NCI-H345 (cell line): ENCODE results near the gene FGF12.

Source experiments
- DNase-seq: peaks from one replicate; lab custom pipeline; 2025; lab: John Stamatoyannopoulos, UW

FGF12 gene

DNA sequence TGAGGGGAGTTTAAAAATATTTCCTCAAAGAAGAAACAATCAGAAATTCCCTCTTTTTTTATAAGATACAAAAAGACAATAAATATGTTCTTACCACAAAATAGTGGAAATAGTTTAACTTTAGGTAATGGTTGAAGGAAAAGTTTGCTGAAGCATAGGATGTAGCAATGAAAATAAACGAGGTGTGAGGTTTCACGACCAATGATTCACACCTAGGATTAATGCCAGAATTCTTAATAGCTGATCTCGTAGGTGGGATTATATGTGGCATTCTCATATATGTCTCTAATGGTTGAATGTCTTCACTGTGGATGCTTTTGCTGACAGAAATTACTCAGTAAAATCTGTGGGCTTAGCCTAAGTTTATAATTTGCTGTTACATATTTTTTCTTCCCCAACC lies 467.7 kb downstream of the FGF12 start:
- no peak for DNase-seq

DNA sequence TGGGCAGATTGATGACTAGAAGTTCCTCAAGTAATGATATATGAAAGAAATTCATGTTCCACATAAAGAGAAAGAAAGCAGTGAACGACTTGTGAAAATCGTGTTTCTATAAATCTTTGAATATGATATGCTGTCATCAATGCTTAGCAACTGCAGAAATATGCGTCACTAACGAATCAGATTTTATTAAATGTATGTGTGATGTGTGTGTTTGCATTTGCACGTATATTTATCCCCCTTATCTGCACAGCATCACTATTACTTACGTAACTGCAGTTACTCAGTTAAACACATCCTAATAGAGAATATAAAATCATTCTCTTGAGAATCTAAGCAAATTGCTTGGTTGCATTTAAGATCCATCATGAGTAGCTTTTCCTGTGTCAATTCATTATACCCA lies 468.6 kb downstream of the FGF12 start:
- DNase-seq: no peak

DNA sequence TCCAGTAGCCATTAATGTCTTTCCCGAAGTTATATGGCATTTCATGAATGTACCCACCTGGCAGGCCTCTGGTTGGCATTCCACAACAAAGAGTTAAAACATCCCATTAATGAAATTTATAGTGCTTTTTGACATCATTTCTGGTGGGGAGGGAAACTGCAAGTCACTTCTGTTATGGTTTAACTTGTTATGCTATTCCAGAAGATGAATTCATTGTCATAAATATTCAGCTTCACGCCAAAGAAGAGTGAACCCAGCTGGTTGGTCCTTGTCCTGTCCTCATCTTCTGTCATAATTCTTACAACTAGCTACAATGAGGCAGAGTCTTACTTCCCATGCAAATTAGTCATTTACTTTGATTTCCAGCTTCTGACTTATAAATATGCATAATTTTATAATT lies 471.5 kb downstream of the FGF12 start:
- DNase-seq: no peak

DNA sequence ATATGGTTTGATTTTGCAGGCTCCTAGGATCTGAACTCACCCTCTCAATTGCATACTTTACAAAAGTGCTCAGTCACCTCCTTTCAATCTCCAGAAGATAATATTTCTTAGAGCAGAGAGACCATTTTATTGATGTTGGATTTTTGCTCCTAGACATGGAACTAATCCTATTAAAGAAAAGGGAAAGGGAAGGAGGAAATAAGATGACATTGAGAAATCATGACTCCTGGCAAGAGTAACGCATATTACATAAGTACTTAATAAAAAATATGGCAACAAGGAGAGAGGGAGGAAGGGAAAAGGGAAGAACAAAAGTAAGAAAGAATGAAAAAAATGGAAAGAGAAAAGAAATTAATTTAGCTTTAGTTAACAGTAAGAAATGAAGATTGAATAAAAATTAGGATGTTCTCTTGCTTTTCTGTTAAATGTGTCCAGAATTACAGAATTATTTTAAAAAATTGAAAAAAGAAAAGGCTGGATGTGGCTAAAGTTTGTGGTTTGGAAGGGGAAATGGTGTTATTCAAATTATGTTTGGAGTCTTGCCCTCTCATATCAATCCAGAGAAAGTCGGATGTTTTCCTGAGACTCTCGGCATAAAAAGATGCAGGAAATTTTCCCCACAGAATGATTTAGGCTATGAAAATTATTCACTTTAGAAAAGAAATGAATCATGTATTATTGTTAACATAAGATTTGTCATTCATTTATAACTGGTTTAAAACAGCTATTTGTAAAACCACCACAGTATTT lies 474.0 kb downstream of the FGF12 start:
- no peak for DNase-seq

DNA sequence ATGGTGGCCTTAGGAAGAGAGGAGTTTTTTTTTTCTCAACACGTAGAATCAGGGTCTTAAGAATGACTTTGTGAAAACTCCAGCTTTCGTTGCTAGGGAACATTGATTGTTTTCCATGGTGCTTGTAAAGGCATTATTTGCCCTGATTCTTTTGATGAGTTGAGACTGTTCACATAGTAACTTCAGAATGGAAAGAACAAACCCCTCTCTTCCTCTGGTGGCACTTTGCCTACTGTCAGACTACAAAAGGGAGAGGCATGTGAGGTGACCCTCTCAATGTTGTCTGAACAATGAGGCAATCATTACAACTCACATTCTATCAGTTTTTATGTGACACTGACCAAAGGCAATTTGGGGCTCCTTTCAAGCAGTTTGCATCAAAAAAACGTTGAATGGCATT lies 477.8 kb downstream of the FGF12 start:
- no peak for DNase-seq

DNA sequence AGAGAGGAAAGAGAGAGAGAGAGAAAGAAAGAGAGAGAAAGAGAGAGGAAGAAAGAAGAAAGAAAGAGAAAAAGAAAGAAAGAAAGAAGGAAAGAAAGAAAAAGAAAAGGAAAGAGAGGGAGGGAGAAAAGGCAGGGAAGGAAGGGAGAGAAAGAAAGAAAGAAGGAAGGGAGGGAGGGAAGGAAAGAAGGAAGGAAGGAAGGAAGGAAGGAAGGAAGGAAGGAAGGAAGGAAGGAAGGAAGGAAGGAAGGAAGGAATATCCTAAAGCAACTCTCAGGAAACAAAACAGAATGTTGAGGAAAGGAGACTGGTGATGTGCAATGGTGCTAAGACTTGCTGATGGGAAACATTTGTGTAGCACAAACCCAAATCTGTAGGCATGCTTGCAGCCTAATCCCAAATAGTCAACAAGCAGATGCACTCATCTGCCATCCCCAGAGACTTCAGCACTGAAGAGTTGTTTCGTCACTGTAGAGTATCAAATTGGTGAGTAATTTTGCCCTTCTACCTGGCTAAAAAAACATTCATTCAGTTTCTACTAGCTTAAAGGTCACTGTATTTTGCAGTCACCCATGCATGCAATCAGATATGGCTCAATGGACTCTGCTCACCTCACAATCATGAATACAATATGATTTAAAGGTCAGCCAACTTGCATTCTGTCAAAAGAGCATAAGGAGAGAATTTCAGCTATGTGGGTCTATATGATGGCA lies 480.3 kb downstream of the FGF12 start:
- DNase-seq: peak; percentile 28

DNA sequence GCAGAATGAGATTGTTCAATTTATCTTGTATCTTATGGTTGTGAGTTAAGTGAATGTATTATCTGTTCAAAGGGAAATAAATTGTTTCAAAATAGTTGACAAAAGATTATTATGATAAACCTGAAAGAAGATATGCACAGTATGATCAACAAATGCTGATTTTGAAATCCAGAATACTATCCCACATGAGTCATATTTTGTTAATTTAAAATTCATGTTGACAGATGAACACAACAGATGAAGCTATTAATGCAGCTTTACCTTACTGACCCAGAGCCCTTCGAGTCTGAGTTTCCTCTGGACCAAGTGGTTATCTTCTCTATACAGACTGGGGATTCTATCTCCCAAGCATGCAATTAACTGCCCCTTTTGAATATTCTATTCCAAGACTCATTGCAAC lies 482.8 kb downstream of the FGF12 start:
- no peak for DNase-seq

DNA sequence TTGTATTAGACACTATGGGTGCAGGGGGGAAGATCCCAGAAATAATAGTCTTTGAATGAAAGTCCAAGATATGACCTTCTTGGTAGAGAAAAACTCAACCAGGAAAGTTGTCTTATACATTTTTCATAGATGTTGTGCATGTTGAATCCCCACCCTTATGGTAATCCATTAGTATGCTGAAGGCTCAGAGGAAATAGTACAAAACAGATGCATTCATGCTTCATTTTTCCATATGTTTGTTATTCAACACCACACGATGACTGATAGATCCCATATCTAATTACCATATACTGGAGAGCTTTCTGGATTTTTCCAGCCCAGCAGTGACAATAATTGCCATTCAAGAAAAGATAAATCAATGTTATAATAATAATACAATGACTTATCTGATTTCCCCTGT lies 487.4 kb downstream of the FGF12 start:
- DNase-seq: no peak

DNA sequence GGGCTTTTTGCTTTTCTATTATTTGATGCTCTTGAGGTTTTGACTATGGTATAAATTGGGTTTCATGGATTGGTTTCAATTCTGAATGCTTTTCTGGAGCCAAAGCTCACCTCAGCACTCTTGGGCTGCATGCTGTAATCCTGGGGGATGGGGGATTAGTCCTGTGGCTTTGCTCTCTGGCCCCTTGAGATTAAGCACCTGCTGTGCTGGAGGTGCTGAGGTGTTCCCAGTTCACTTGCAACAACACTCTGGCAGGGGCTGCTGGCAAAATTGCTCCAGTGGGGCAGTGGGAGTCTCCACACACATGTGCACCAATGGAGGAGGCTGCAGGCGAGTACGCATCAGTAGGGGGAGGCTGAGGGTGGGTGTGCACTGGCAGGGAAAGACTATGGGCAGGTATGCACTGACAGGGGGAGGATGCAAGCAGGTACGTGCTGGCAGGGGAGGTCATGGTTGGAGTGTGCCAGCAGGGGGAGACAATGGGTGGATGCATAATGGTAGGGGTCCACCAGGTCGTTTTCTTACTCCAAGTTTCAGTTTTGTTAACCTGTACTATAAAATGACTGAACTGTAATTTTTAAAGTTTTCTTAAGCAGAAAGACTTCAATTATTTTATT lies 489.2 kb downstream of the FGF12 start:
- DNase-seq: no peak

DNA sequence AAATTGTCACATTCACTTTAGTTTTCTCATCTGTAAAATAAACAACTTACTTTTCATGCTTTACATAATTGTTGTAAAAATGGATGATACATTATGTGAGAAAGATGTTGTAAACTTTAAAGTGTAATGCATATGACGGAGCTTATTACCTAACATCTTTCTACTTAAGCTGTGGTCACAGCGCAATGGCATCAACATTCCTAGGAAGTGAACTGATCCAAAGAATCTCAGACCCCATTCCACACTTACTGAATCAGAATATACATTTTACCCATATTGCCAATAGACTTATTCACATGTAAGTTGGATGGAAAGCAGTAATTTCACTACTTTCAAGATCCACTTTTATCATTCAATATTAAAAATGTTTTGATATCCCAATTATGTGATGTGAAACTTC lies 497.5 kb downstream of the FGF12 start:
- no peak for DNase-seq

DNA sequence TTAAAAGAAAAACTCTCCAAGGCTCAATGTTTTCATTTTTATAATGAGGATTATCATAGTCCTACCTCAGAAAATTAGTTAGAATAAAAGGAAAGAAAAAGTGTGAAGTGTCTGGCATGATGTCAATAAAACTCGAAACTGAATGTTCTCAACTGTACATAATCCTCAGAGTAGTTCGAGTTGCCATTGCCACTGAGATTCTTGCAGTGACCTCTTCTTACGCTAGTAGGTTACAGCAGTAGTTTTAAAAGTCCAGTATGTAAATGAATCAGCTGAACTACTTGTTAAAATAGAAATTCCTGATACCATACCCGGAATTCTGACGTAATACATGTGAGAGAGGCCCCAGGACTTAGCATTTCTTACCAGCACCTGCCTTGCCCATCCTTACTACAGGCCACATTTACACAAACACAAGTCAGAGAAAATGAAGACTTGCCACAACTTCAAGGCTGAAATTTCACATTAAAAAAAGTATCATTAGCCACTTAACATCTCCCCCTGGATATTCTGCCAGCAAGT lies 502.6 kb downstream of the FGF12 start:
- no peak for DNase-seq

DNA sequence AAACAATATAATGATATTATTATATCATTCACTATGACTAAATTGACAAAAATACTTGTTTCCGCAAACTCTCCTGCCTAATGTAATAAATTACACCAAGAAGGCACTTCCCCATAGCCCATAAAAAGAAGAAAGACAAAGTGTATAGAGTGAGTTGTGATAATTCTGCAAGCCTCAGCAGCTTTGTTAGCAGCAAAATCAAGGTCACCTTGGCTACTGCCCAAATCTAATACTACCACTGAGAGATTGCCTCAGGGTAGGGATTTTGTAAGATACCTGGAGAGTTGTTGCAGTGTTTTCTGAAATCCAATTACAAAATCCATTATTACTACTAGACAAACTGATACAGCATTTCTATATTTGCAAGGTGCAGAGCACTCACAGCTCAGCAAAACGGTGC lies 503.5 kb downstream of the FGF12 start:
- no peak for DNase-seq

DNA sequence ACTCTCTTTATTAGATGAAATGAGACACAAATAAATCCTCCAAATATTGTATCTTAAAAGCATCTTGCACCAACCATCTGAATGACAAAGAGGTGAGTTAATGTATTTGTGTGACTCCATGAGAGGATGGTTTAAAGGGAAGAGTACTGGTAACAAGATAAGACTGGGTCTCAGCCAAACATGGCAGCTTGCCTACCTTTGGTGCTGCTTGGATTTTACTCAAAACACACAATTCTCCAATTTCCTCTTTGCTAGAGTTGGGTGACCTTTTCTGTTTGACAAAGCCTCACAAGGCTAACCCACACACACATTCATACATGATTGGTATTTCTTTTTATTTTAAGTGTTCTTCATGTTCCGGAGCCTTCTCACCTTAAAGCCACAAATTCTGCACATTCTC lies 506.4 kb downstream of the FGF12 start:
- DNase-seq: no peak

DNA sequence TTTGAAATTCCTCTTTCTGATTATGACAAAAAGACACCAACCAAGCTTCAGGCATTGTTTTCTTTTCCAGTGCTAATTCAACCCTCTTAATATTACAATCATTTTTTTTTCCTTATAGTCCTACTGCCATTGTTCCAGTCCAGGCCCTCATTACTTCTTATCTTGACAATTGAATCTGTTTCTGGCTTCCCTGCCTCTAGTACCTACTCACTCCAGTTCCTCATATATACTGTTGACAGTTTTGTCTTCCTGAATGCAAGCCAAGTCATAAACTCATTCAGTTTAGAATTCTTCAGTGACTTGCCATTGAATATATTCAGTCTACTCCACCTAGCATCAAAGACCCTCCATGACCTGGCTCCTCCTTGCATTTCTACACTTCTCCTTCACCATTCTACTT lies 507.4 kb downstream of the FGF12 start:
- DNase-seq: no peak

DNA sequence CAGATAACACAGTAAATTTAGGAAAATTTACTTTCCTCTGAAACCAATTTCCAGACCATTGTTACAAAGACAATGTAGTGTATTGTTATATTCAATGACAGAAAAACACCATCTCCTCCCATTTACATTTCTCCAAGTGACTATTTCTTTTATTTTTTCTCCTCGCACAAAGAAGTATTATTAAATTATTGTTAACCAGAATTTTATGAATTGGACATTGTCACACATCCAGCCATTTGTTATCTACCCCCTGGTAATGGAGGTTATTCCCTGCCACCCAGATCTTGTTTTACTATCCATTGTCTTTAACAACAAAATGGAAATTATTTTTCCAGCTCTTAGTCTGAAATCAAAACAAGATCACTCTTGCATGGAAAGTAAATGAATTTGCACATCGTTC lies 511.3 kb downstream of the FGF12 start:
- DNase-seq: no peak

DNA sequence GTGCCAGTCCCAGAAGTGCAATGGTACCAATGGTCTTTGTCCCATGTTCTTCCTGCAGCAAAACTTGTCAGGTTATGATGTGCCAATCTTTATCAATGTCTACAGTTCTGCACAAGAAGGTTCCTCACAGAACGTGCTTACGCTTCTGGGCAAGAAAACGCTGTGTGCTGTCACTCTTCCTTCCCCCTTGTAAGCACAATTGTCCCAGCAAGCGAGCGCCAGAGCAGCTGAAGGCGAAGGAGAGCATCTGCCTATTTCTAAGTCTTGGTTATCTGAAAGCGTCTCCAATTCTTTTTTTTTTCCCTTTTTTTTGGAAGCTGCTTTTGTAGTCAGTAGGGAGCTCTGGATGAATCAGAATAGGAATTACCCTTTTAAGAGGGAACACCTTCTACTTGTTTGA lies 514.4 kb downstream of the FGF12 start:
- DNase-seq: no peak

DNA sequence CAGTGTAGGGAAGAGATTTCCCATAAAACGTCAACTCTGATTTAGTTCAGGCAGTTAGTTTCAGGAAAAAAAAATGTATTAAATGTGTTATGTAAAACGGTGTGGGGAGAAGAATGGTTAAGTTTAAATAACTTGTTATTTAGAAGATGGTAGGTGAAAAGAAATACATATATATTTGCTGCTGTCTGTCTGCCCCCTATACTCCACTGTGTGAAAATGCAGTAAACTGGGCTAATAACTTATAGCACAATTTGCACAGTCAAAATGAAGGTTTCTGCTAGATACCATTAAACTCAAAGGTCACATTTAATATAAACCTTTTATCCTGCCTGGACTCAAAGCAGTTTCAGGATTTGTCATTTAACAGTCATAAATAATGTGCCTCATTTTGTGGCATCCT lies 515.0 kb downstream of the FGF12 start:
- no peak for DNase-seq

DNA sequence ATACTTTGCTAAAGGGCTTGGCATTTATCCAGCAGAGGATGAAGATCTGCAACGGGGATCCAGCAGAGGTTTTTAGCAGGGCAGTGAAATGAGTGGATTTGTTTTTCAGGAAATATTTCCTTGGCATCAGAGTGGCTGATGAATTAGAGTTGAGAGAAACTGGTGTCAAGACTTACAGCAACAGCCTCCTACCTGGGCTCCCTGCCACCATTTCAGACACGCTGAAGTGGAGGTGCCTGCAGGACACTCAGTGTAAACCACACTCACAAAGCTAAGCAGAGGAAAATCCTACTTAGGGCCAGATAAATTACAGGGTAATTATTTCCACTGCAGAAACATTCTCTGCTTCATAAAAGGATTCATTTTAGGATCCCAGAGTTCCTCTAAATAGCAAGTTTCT lies 519.7 kb downstream of the FGF12 start:
- peak; percentile 69 for DNase-seq

DNA sequence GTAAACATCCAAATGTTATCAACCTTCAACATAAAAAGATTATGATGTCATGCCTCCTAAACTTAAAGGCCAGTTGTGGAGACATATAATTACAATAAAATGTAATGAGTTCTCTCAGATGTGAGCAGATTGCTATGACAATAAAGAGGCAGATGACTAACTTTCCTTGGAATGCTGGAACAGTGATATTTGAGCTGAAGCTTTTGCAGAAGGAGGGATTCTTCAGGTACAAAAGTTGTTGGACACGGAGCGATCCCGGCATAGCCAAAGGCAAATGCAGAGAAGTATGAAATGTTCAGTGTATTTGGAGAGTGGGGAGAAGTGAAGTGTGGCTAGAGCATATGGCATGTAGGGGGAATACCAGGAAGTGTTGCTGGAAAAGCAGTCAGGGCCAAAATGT lies 520.1 kb downstream of the FGF12 start:
- DNase-seq: no peak

DNA sequence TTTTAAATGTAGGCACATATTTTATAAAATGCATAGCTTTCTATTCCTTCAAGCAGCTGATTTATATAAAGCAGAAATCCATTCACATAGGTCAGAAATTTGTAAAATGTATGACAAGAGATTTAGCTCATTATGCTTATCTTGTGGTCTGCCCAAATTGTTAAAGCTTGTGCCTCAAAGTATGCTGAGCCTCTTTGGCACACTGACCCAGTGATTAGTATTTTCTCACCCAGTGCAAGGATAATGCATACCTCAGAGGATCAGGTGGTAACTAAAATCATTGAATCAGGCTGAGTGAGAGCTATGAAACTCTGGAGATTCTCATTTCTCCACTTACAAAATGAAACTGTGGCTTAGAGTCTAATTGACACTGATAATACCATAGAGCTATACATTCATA lies 533.3 kb downstream of the FGF12 start:
- no peak for DNase-seq

DNA sequence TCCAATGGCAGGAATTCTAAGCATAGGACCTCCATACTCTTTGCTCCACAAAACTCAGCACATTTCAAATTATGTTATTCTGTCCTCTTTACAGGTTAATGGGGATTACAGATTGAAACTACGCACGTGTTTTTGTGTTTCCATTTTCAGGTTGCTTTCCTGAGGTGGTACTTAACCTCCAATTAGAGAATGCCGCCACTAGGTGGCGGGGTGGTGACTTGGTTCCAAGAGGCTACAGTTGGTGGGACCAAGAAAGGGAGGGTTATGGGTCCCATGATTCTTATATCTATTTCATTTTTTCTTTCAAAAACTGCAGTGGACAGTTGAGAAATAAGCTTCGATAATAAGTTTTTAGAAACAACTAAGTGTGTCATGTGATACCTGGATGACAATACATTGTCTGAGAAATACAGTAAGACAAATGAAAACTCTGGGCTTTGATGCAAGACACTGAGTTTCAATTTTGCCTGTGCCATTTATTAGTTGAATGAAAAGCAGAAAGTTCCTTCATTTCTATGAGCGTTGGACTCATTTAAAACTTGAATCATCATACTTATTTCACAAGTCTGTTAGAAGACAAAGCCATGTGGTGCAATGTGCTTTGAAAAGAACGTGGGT lies 539.0 kb downstream of the FGF12 start:
- DNase-seq: peak; percentile 15

DNA sequence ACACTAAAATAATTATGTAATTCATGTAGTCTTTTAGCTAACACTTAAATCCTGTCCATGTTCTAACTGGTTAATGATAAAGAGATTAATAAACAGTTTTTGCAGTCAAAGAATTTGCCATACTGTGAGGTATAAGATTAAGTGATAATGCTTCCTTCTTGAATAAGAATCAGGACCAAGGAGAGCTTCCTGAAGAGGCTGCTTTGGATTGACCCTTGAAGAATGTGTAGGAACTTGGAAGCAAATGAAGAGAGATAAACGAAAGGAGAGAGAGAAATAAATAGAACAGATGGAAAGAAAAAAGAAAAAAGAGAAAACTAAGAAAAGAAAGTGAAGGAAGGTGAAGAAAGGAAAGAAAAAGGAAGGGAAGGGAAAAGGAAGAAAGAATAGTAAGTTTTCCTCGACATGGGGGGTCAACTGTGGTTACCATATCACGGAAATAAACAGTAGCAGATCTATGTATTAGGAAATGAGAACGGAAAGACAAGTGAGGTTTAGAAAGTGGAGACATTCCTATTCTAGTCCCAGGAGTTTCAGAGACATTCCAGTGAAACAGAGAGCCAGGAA lies 539.8 kb downstream of the FGF12 start:
- DNase-seq: no peak
